Measurements from ENCODE around the gene TEKT3.

TEKT3 gene

DNA sequence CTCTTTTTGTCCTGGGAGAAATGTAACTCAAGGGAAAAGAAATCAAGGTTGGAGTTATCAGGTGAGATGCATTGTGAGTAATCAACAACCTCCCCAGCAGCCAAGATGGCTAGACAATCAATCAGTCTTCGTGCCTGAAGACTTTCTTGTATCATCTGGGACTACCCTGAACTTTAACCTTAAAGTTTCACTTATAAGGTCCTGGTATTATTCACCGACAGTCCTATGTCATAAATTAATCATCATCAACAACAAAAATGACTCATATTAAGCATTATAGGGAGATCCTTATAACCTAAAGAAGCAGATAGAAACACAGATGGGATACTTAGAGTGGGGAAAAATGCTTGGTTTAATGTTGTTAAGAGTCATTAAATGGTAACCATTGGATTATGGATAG is 7.7 kb upstream of the TEKT3 start:
- no peak for DNase-seq

DNA sequence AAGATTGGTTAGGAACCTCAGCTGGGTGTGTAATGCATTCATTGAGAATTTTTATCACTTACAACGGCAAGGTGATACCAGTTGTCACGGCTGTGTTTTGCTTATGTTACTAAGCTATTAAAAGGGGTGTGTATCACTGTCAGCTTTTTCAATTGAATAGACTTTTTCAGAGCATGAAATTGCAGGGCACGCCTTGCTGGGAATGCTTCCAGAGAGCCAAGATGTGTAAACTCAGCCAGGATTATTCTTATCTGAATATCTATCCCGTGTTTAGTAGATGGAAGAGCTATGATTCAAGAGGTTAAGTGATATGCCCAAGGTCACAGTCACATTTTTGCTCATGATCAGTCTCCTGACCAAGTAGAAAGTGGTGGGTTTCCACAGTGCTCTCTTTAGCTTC is 6.6 kb upstream of the TEKT3 start:
- DNase-seq, result no peak

DNA sequence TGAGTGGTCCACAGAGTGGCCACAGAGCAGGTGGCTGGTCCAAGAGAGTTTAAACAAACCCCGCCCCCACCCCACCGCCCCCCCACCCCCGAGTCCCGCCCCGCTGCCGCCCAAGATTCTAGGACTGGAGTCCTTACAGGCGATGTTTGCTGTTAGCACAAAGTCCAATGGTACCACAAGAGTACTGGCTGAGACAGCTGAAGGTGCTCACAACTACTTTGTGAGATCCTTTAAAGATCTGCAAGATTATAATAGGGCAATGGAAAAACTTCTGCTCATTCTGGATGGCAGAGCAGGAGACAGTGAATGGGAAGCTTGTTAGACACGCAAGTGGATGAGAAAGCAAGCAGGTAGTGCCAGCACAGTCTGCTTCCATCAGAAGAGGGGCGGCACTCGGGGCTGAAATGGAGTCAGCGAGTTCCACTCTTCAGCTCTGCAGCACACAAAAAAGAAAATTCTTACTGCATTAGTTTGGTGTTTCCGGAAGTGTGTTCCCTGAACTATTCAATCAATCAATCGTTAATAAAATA is 4.7 kb upstream of the TEKT3 start:
- no peak for DNase-seq

DNA sequence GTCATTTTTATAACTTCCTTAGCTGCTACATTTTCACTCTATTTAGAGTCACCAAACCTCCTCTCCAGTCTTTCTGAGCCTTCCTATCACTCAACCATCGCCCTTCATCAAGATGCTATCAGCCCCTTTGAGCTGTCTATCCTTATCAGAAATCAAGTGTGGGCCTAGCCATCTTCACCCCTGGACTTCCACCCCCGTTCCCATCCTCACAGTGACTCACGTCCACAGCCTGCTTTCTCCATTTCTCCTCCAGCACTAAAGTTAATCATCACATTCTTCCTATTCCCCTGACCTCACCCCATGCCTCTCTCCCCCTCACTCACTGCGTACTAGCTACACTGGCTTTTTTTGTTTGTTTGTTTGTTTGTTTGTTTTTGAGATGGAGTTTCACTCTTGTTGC is 2.4 kb upstream of the TEKT3 start:
- no peak for DNase-seq

DNA sequence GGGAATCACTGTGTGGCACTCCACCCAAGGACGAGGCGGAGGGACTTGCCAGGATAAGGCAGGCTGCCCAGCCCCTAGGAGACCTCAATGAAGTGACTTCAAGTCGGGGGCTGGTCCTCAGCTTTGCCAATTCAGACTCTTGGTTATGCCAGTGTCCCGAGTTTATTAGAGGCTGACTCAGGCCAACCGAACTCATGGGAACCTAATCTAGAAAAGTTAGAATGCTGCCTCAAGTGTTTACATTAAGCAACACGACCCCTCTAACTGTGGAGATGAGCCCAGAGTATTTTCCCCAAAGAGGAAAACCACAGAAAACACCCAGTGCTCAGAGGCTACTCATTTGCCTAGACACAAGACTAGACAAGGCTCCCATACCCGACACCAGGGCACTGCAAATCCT is 1.1 kb upstream of the TEKT3 start:
- DNase-seq, result no peak

DNA sequence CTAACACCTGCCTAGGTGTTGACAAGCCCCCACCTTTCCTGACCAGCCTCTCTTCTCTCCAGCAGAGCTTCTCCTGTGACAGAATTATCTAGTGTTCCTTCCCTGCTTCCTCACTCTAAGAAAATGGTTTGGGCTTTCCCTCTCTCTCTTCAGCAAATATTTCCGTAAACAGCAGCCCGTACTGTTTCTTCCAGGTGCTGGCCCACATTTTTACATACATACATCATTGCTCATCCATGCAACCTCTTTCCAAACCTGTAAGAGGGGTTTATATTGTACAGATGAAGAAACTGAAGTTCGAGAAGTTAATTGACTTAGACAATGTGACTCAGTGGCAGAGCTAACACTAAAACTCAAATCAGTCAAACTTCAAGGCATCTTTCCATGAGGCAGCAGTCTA is 569 bp upstream of the TEKT3 start:
- DNase-seq, result no peak

DNA sequence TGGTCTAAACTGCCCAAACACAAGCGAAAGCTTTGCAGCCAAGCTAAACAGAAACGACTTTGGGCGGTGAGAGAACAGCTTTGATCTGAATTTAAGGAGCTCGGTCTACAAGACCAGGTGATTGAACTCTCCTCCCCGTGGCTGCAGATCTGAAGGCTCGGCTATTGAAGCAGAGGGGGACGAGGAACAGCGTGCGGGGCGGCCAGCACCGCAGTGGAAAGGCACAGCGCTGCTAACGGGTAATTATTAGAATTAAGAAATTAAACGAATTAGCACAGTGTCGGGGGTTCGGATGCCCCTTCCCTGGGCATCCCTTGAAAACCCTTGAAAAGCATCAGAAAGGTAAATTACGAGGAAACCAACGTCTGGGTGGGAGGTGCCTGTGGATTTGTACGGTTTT is 431 bp downstream of the TEKT3 start:
- DNase-seq, result no peak

DNA sequence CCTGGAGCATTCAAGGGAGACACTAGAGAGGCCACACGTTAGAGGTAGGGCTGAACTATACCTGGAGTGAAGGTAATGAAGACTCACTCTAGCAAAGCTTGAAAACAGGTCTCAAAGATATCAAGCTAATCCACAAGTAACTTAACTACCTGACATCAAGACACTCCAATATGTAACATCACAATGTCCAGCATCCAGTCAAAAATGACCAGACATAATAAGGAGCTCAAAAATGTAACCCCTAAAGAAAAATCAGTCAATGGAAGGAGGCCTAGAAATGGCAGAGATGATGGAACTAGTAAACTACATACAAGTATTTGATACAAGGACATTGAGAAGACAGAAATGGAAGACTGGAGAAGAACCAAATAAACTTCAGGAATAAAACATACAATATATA is 6.0 kb downstream of the TEKT3 start:
- no peak for DNase-seq

DNA sequence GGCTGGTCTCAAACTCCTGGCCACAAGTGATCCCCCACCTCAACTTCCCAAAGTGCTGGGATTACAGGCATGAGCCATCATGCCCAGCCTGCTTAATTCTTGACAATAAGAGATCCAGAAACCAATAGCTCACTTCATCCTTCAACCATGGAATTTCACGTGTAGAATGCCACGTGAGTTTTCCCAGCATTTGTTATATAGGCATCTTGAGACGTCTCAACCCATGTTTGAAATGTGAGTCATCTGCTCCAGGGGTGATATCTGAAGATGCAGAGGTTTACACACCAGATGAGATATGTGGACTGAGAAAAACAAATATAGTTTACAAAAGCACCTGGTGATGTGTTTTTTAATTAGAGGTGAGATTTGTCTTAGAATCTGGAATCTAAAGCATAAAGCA is 7.1 kb downstream of the TEKT3 start:
- DNase-seq, result no peak

DNA sequence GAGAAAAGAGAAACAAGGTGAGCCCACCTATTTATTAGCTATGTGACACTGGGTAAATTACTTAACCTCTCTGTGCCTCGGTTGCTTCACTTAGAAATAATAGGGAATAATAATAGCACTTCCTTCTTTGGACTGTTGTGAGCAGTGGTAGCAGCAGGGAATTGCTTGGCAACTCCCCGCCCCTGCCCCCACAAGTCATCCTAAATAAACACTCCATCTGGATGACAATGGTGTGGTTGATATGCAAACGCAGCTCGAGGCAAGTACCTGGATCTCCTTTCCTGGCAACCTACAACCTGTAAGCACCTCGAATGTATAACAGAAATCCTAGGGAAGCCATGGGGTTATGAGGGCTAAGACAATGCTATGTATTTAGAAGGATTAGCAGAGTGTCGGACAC is 9.1 kb downstream of the TEKT3 start:
- no peak for DNase-seq

DNA sequence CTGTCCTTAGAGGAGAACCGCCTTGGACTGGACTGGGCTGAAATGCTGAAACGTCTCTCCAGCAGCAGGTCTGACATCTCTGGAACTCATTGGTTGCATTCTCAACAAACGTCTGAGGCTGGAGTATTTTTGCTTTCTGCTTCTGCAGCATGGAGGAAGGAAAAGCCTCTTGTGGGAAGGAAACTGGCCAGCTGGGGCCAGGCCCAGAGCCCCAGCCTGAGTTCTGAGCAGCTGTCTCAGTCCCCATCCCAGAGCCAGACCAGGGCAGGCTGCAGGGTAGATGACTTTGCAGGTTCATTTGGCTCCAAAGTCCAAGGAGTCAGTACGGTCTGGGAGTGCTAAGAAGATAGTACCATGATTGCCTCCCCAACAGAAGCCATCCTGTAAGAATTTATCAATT is 18.3 kb downstream of the TEKT3 start:
- DNase-seq, result no peak

DNA sequence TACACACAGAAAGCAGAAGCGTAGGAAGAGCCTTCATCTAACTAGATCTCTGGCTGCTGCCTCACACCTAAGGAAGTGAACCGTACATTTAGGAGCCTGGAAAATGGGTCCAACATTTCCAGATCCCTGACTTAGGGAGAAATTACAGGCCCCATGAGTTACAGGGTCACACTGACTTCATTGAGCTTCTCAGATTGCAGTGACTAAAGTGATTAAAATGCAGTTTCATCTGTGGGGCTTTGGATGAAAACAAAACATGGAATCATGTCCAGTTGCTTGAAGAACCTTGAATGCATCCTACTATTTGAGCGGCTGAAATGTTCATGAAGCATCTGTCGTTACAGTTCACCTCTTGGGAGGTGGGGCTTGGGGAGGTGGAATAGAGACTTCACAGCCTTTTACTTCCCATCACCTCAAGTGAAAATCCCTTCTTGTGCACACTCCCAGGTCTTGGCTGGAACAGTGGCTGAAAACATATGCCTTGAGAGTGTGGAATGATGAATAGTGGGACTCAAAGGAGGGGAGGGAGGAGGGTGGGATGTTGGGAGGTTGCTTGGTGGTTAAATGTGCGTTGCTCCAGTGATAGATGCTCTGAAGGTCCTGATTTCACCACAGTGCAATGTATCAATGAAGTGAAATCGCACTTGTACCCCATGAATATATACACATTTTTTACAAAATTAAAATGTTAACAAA is 19.7 kb downstream of the TEKT3 start:
- DNase-seq, result no peak

DNA sequence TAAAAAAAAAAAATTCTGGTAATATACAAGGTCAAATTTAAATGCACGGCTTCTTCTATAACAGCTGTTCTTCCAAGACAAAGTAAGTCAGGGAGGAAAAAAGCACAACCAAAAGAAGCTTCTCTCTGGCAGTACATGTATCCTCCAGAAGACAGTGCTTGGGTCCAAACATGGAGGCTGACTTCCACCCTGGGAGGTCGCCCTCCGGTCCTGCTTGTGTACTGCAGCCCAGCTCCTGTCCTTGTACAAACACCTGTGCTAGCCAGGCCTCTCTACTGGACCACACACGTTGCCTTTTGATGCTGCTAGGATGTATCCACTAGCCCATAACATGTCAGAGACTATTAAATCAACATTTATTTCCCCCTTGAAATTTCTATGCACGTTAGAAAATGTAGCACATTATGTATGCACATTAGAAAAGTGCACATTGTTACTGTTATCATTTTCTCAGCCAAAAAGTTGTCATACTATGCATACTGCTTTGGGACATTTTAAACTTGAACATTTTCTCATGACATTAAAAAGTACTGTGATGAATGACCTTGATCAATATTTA is 21.9 kb downstream of the TEKT3 start:
- no peak for DNase-seq

DNA sequence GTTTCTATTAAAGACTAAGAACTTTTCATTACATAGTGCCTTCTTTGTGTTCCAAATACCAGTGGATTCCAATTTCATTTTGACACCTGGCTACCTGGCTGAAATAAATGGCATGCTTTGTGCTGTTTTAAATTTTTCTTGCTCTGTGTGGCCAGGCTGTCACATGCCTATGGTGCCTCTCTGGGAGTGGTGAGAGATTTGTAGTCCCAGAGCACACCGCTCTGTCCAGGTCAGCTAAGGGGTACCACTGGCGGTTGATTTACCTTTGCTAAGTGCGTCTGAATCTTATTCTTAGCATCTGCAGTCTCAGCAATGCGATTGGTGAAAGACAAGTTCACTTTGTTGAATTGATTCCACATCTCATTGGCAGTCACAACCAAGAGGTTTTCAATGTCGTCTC is 29.4 kb downstream of the TEKT3 start:
- DNase-seq, result no peak

DNA sequence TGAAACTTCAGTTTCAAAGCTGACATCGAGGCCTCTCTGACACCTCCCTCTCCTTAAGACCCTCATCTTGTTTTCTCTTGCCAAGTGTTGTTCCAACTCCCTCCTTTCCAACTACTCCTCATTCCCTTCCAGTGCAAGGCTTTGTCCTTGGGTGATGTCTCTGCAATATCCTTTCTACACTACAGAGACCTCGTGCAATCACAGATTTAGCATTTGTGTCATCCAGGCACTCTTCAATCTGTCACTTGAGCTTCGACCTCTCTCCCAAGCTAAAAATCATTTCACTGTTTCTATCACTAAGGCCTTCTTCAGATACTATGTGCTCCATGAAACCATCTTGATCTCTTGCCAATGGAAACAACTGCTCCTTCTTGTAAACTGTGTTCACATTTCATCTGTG is 31.6 kb downstream of the TEKT3 start:
- DNase-seq, result no peak

DNA sequence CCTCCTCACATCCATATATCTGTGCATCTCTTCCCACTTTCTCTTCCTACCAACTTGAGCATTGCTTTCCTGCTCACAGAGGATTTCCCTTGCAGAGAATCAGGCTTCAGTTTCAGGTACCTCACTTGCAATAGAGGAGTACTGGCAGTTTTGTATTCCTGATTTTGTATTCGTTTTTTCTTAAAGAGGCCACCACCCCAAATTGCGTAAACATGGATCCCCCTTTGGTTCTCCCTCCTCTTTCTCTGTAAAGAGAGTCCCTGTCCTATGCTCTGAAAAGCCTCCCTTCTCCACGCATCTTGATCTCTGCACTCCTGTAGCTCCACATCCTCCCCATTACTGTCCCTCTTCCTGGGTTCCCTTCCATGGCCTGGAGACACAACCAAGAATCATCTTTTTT is 32.2 kb downstream of the TEKT3 start:
- DNase-seq, result no peak

DNA sequence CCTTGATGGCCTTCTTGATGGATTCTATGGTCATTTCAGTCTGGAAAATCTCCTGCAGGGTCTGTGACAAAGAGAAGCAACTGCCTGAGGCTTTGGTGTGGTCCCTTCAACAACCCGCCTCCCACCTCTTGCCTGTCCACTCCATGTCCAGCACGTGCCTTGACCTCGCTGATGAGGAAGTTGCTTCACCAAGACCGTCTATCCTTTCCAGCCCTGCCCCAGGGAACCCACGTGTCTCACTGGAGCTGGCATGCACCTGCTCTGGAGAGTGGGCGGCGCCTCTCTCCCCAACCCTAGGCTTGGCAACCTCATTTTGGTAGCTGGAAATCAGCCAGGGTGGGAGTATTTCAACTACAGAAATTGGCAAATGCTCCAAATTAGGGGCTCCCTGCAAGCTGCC is 32.6 kb downstream of the TEKT3 start:
- DNase-seq, result no peak

DNA sequence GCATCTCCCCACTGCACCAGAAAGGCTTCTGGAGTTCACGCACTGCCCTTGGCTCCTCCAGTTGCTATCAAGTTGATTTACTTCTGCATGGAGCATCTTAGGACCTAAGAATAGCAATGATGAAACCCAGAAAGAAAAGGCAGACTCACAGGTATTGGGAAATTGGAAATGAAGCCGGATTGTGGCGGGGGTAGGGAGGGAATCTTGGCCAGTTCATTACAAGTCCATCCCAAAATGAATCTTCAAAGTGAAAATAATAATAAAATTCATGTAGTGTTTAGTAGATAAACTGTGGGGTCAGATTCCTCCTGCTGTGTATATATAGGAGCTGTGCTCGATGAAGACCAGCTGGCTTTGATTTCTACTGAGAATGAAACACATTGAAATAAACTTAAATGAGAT is 33.7 kb downstream of the TEKT3 start:
- no peak for DNase-seq

DNA sequence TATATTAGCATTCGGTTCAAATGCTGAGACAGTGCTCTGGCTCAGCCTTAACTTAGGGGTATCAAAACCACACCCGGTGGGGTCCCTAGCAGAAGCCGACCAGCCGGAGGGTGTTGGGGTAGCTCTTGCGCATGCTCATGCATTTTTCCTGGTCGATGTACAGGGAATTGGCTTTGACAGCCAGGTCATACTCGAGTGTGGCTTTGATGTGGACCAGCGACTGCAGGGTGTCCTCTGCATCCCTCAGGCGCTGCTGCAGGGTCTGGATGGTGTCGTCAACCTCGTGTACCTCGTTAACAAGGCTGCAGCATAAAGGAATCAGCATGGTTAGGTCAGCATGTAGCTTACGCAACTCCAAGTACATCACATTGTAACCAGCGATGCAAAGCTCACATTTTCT is 37.5 kb downstream of the TEKT3 start:
- DNase-seq, result no peak

DNA sequence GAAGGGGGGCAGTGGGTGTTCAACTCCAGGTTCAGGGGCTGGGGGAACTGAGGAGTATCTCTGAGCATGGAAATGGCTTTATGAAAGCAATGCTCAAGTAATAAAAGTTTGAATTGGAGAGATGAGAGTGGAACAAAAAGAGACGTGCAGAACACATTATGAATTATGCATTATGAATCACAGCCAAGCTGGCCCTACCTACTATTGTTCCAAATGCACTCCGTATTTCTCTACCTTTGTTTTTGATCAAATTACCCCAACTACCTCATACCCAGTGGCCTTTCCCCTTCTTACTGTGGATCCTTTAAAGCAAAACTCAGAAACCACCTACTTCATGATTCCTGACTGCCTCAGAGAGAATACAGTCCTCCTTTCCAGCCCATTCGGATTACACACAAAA is 38.1 kb downstream of the TEKT3 start:
- no peak for DNase-seq

DNA sequence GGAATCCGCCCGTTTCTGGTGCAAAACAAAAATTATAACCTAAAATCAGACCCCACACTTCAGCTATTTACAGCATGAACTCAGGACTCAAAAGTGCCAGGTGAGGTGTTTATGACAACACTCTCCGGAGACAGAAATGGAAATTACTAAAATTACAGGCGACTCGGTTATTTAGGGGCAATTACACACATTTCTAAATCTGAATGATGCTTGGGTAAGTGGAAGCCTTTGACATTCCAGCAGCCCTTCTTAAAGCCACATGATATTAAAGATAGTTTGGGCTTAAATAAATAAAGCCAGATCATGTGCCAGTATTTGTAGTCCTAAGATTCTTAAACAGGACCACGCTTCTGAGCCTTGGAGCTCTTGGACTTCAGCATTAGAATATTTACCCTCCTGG is 39.6 kb downstream of the TEKT3 start:
- DNase-seq, result no peak

DNA sequence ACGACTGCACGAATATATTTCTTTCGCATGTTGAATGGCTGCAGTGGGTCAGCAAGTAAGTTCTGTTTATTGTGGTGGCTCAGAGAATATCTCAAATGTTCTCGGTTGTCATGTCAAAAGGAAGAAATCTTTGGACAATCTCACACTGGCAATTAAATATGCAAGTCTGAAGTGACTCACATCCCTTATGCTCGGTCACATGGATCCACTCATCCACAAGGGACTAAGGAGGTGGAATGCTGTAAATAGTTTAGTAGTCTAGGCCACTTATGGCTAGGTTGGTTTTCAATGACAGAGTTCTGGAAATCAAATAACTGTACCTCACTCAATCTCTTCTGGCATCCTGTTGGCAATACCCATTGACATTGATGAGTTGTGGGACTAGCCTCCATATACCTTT is 43.2 kb downstream of the TEKT3 start:
- DNase-seq, result no peak

DNA sequence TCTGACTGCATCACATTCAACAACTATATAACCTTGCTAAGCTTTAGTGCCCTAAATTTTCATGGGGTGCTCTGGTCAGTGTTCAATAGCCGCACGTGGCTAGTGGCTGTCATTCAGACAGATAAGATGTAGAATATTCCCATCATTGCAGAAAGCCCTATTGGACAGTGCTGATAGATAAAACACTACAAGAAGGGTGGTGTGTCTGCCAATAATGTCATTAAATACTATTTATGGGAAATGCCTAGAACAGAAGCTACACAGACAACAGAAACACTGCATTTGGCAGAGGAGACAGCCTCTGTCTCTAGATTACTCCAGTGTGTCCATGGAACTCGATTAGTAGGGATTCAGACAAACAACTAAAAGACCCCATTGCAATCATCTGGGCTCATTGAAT is 47.8 kb downstream of the TEKT3 start:
- no peak for DNase-seq

DNA sequence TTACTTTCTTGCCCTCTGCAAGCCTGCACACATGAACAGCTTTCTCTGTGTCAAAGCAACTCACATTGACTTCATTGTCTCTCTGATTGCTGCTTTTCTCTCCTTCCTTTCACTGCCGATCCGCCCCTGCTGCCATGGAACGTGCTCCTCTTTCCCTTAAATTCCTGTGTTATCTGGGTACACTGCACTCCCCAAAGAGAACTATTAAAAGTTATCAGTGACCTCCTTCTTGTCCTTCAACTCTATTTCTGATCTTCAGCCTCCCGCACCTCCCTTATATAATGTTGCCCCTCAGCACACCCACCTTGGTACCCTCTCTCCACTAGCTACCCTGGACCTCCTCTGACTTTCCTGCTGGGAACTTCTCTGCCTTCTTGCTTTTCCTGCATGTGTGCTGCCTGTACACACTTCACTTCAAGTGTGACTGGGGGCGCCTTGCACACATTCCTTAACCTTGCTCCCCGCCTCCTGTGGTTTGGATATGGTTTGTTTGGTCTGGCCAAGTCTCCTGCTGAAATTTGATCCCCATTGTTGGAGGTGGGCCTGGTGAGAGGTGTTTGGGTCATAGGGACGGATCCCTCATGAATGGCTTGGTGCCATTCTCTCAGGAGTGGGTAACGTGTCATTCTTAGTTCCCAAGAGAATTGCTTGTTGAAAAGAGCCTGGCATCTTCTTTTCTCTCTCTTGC is 49.6 kb downstream of the TEKT3 start:
- no peak for DNase-seq

DNA sequence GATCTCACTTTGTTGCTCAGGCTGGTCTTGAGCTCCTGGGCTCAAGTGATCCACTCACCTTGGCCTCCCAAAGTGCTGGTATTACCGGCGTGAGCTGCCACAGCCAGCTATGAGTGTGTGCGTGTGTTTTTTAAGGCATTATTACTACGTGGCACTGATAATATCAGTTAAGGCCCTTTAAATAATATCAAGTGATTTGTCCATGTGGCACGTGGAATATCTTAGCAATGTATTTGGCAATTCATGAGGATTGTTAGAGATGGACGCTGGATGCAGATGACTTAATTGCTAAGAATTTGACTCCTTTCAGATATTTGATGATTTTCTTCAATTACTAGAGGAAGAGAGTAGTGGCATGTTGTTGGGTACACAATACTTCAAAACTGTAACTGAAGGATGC is 50.8 kb downstream of the TEKT3 start:
- DNase-seq, result no peak
